Measurements from ENCODE around the gene NOSIP. TPM values are rescaled to one million over a fixed set of nuclear protein-coding genes. Genes with fewer than 3 reads are reported as not detected.

The NOSIP gene
- total and polyA plus RNA-seq, 8 donors = 18.1 to 354 (median 87.3) TPM

- H3K36me3 ChIP-seq = peaks cover 6 to 66% (median 45%) of the 10 kb centered on the region in 4 donors
- H3K4me3 ChIP-seq = no peak overlapping the region
- TF ChIP-seq POLR2AphosphoS5 (IDR thresholded peaks at IDR 0.05) (no peak), EP300 (IDR thresholded peaks at IDR 0.05) (no peak), CTCF (IDR thresholded peaks at IDR 0.05) (no peak)
Observed at GRCh38 chr19:49538643-49539042, 41.7 kb downstream of the NOSIP start.

GRCh38 chr19:49536921-49537462 lies 43.4 kb downstream of the NOSIP start:
- Histone ChIP-seq H3K27ac (no peak overlapping the region), H3K9me3 (no peaks in the 10 kb centered on the region), H3K36me3 (peaks cover 6 to 54% (median 37%) of the 10 kb centered on the region in 4 donors), H3K4me3 (no peak overlapping the region), H3K27me3 (no peaks in the 10 kb centered on the region), H3K4me1 (peaks cover 11 to 24% (median 16%) of the 10 kb centered on the region in 4 donors)
- intact Hi-C loops (cut with DNase I; ENCODE audit: low total_unique reads) = no loop called here
- DNase-seq = no peak
- TF ChIP-seq POLR2A (IDR thresholded peaks at IDR 0.05) (no peak), CTCF (IDR thresholded peaks at IDR 0.05) (no peak), EP300 (IDR thresholded peaks at IDR 0.05) (no peak), POLR2AphosphoS5 (IDR thresholded peaks at IDR 0.05) (no peak)
- 87 to 96% (median 92%) methylated on average over 22 of the region's 22 CpGs for WGBS, 5 donors

More at GRCh38 chr19:49538643-49539042, 41.7 kb downstream of the NOSIP start:
- no peaks in the 10 kb centered on the region for H3K9me3 ChIP-seq
- H3K27me3 ChIP-seq = no peaks in the 10 kb centered on the region
- no peak overlapping the region for H3K27ac ChIP-seq
- WGBS, 5 donors = 72 to 87% (median 85%) methylated on average over 5 of the region's 5 CpGs
- peaks cover 5 to 15% (median 9%) of the 10 kb centered on the region in 4 donors for H3K4me1 ChIP-seq
- intact Hi-C loops (cut with DNase I; ENCODE audit: low total_unique reads) = no loop called here
- no peak for DNase-seq

DNA sequence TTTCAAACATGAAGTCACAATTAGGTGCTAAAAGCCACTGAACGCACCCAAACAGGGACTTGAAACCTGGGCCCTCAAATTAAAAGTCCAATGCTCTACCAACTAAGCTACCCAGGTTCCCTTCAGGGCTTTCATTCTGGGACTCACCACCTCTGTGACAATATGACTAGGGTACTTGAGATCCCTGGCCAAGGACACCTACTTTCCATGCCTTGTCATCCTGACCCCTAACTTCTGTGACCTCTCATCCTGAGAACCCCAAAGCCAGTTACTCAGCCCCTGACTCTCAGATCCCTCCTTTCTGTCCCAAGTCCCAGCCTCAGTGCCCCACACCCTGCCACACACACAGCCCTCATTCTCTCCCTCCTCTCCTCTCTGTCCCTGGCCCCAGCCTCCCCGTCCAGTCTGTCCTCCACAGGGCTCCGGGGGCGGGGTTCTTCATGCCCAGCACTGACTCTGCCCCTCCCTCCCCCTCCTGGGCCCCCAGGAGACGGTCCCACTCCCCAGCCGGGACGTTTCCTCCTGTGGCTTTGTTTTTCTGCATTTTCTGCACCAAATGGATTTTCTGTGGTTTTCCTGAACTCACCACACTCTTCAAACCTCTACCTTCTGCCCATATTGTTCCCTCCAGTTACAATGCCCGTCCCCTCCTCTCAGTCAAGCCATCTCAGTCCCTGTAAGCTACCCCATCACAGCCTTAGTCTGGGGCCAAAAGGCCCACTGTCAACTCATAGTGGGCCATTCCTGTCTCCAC lies 45.5 kb downstream of the NOSIP start:
- 54 to 88% (median 79%) methylated on average over 8 of the region's 8 CpGs for WGBS, 5 donors
- intact Hi-C loops (cut with DNase I; ENCODE audit: low total_unique reads) = no loop called here

More for the DNA sequence above, 45.5 kb downstream of the NOSIP start:
- Histone ChIP-seq H3K36me3 (peaks cover 6 to 43% (median 29%) of the 10 kb centered on the region in 4 donors), H3K27ac (no peak overlapping the region), H3K27me3 (no peaks in the 10 kb centered on the region), H3K4me1 (peaks cover 11 to 24% (median 16%) of the 10 kb centered on the region in 4 donors), H3K9me3 (no peaks in the 10 kb centered on the region), H3K4me3 (peak overlapping the region in 2 of 4 donors; percentile 52 to 85)
- no peak for DNase-seq
- no peak for TF ChIP-seq POLR2AphosphoS5 (IDR thresholded peaks at IDR 0.05)
- no peak for TF ChIP-seq EP300 (IDR thresholded peaks at IDR 0.05)
- no peak for TF ChIP-seq POLR2A (IDR thresholded peaks at IDR 0.05)
- no peak for TF ChIP-seq CTCF (IDR thresholded peaks at IDR 0.05)
